Gastroesophageal sphincter (tissue), 4 donors: ENCODE results near the gene PCDH9. TPM values are rescaled to one million over a fixed set of nuclear protein-coding genes. Genes with fewer than 3 reads are reported as not detected.

ENCODE experiments used
- ATAC-seq: fragments of 150-250 bp; one replicate; pipeline ENCODE4 v1.9.1; 2016; ENCODE audit warnings: mild to moderate bottlenecking, moderate library complexity
- H3K27ac ChIP-seq, 4 donors: fragments of 200-600 bp; sonication (generic) in 3 of 4; 1 replicate in 3 of 4; 2 replicates in 1 of 4; pipeline ENCODE4 v1.5.1; 2016 to 2019
- H3K27me3 ChIP-seq: fragments of 200-600 bp; sonication (generic); one replicate; pipeline ENCODE4 v1.5.1; 2019
- H3K36me3 ChIP-seq, 2 donors: fragments of 200-600 bp; sonication (generic); one replicate each; pipeline ENCODE4 v1.5.1; 2019; ENCODE audit warnings: control low read depth in 1 of 2
- H3K4me1 ChIP-seq, 3 donors: fragments of 200-600 bp; sonication (generic); 1 replicate in 2 of 3; 2 replicates in 1 of 3; pipeline ENCODE4 v1.5.1; 2016 to 2019; ENCODE audit warnings: control low read depth in 2 of 3
- H3K4me3 ChIP-seq, 2 donors: fragments of 200-600 bp; sonication (generic); one replicate each; pipeline ENCODE4 v1.5.1; 2019; ENCODE audit warnings: mild to moderate bottlenecking in 1 of 2, moderate library complexity in 1 of 2
- H3K9me3 ChIP-seq, 3 donors: fragments of 200-600 bp; sonication (generic); one replicate each; pipeline ENCODE4 v1.5.1; 2017 to 2019; ENCODE audit warnings: control low read depth in 2 of 3
- EP300 ChIP-seq: sonication (generic); formaldehyde crosslinking; IDR thresholded peaks from one replicate; pipeline ENCODE4 v1.6.1; 2017; ENCODE audit warnings: antibody characterized with exemption, mild to moderate bottlenecking
- POLR2A ChIP-seq, 2 donors: fragments of 450-650 bp; IDR thresholded peaks; one replicate each; pipeline ENCODE4 v1.6.1; 2017; ENCODE audit warnings: antibody characterized with exemption in 2 of 2, mild to moderate bottlenecking in 2 of 2, moderate library complexity in 1 of 2
- POLR2AphosphoS5 ChIP-seq: sonication (generic); formaldehyde crosslinking; IDR thresholded peaks from one replicate; pipeline ENCODE4 v1.6.1; 2017; ENCODE audit warnings: antibody characterized with exemption
- WGBS, 2 donors: methylation state at CpG; one replicate each; pipeline ENCODE4 v1.1.5; 2018; ENCODE audit warnings: low coverage in 1 of 2; 5-methylcytosine and 5-hydroxymethylcytosine counted together
- total RNA-seq, 4 donors: library from RNA; depleted of rRNA; stranded (reverse); fragments of >200 nt; gene quantifications; one replicate each; pipeline ENCODE4 v1.1.0, GENCODE V29; 2016
- TF ChIP-seq, protein P1 (sequence below), 4 experiments: fragments of 200-600 bp in 2 of 4; fragments of 450-650 bp in 2 of 4; sonication (generic) in 1 of 4; IDR thresholded peaks; one replicate each; pipeline ENCODE4 v1.5.1; 2017 to 2019; ENCODE audit warnings: antibody characterized with exemption in 4 of 4, mild to moderate bottlenecking in 2 of 4, moderate library complexity in 2 of 4

Gene PCDH9
- total RNA-seq, 4 donors from 2014 or later, result 52.9 to 141 (median 56.5) TPM

GRCh38 chr13:66407128-66407527, 823.0 kb downstream of the PCDH9 start:
- Histone ChIP-seq H3K27ac (peak overlapping the region in 2 of 4 donors; percentile 24 to 35), H3K9me3 (no peaks in the 10 kb centered on the region)

GRCh38 chr13:66405908-66406802, 824.0 kb downstream of the PCDH9 start:
- H3K4me1 ChIP-seq, result peaks cover 0 to 19% (median 5%) of the 10 kb centered on the region in 3 donors
- H3K36me3 ChIP-seq, result no peaks in the 10 kb centered on the region
- peak; percentile 43 for ATAC-seq
- no peak overlapping the region for H3K4me3 ChIP-seq
- peak overlapping the region in 1 of 4 donors; percentile 18 for H3K27ac ChIP-seq
- no peaks in the 10 kb centered on the region for H3K27me3 ChIP-seq
- no peaks in the 10 kb centered on the region for H3K9me3 ChIP-seq
- TF ChIP-seq POLR2A (IDR thresholded peaks at IDR 0.05), result no peak
- no peak for TF ChIP-seq EP300
- peak; percentile 69 for TF ChIP-seq POLR2AphosphoS5
- TF ChIP-seq, protein P1, sequence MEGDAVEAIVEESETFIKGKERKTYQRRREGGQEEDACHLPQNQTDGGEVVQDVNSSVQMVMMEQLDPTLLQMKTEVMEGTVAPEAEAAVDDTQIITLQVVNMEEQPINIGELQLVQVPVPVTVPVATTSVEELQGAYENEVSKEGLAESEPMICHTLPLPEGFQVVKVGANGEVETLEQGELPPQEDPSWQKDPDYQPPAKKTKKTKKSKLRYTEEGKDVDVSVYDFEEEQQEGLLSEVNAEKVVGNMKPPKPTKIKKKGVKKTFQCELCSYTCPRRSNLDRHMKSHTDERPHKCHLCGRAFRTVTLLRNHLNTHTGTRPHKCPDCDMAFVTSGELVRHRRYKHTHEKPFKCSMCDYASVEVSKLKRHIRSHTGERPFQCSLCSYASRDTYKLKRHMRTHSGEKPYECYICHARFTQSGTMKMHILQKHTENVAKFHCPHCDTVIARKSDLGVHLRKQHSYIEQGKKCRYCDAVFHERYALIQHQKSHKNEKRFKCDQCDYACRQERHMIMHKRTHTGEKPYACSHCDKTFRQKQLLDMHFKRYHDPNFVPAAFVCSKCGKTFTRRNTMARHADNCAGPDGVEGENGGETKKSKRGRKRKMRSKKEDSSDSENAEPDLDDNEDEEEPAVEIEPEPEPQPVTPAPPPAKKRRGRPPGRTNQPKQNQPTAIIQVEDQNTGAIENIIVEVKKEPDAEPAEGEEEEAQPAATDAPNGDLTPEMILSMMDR (IDR thresholded peaks at IDR 0.05), result no peak
- 37 to 60% methylated on average over 6 of the region's 6 CpGs for WGBS, 2 donors

More at GRCh38 chr13:66407128-66407527, 823.0 kb downstream of the PCDH9 start:
- Histone ChIP-seq H3K4me3 (no peak overlapping the region), H3K36me3 (no peaks in the 10 kb centered on the region), H3K4me1 (peaks cover 0 to 19% (median 5%) of the 10 kb centered on the region in 3 donors), H3K27me3 (no peaks in the 10 kb centered on the region)
- ATAC-seq, result no peak
- WGBS, 2 donors, result 40 to 70% methylated on average over 4 of the region's 4 CpGs
- no peak for TF ChIP-seq POLR2AphosphoS5
- no peak for TF ChIP-seq EP300
- TF ChIP-seq POLR2A (IDR thresholded peaks at IDR 0.05), result no peak
- TF ChIP-seq, protein P1 (IDR thresholded peaks at IDR 0.05), result no peak

- WGBS, 2 donors, result 87 to 89% methylated on average over 2 of the region's 2 CpGs
- Histone ChIP-seq H3K4me3 (no peak overlapping the region), H3K9me3 (no peaks in the 10 kb centered on the region), H3K4me1 (peaks cover 0 to 19% (median 5%) of the 10 kb centered on the region in 3 donors), H3K27ac (no peak overlapping the region), H3K27me3 (no peaks in the 10 kb centered on the region), H3K36me3 (no peaks in the 10 kb centered on the region)
- no peak for ATAC-seq
- TF ChIP-seq, protein P1 (IDR thresholded peaks at IDR 0.05), result no peak
- TF ChIP-seq POLR2AphosphoS5, result no peak
- TF ChIP-seq EP300, result no peak
- TF ChIP-seq POLR2A (IDR thresholded peaks at IDR 0.05), result no peak
Observed at GRCh38 chr13:66402546-66402945, 827.6 kb downstream of the PCDH9 start.

GRCh38 chr13:66402066-66402465, 828.1 kb downstream of the PCDH9 start:
- Histone ChIP-seq H3K36me3 (no peaks in the 10 kb centered on the region), H3K27ac (no peak overlapping the region), H3K4me1 (peaks cover 0 to 17% (median 5%) of the 10 kb centered on the region in 3 donors), H3K4me3 (no peak overlapping the region), H3K27me3 (no peaks in the 10 kb centered on the region), H3K9me3 (no peaks in the 10 kb centered on the region)
- TF ChIP-seq, protein P1 (IDR thresholded peaks at IDR 0.05), result no peak
- no peak for TF ChIP-seq POLR2A (IDR thresholded peaks at IDR 0.05)
- no peak for TF ChIP-seq POLR2AphosphoS5
- no peak for TF ChIP-seq EP300
- 78 to 81% methylated on average over 1 of the region's 1 CpG for WGBS, 2 donors
- ATAC-seq, result no peak

DNA sequence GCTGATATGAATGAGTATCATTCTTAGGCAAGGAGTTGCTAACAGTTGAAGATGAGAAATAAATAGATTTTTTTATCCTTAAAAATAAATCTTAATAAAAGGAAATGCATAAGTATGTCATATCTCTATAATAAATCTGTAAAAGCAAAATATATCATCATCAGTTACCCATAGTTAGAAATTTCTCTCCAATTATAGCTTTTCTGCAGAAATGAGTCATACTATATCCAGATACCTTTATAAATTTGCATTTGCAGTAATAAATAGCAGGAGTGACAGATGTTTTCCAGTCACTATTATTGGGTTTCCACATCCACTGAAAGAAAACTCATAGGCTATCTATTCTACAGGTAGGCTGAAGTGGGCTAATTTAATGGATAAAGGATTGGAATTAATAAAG, 829.8 kb downstream of the PCDH9 start:
- H3K36me3 ChIP-seq, result no peaks in the 10 kb centered on the region
- no peak overlapping the region for H3K27ac ChIP-seq
- no peaks in the 10 kb centered on the region for H3K9me3 ChIP-seq
- ATAC-seq, result no peak
- H3K27me3 ChIP-seq, result no peaks in the 10 kb centered on the region
- TF ChIP-seq, protein P1 (IDR thresholded peaks at IDR 0.05), result no peak
- TF ChIP-seq POLR2AphosphoS5, result no peak
- TF ChIP-seq EP300, result no peak
- no peak for TF ChIP-seq POLR2A (IDR thresholded peaks at IDR 0.05)
- H3K4me3 ChIP-seq, result no peak overlapping the region
- H3K4me1 ChIP-seq, result no peaks in the 10 kb centered on the region
